Uterus (tissue), 2 donors: ENCODE measurements around the gene PSMB1.

Source experiments
- POLR2A ChIP-seq, 2 donors: fragments of 450-650 bp; IDR thresholded peaks; one replicate each; pipeline ENCODE4 v1.6.1; 2016; ENCODE audit warnings: antibody characterized with exemption in 2 of 2, mild to moderate bottlenecking in 1 of 2, moderate library complexity in 1 of 2
- TF ChIP-seq, protein P1 (sequence below), 4 experiments: fragments of 200-600 bp in 2 of 4; fragments of 450-650 bp in 2 of 4; sonication (generic) in 2 of 4; IDR thresholded peaks; one replicate each; pipeline ENCODE4 v1.5.1; 2016 to 2019; ENCODE audit warnings: antibody characterized with exemption in 4 of 4, mild to moderate bottlenecking in 2 of 4, moderate library complexity in 1 of 4

DNA sequence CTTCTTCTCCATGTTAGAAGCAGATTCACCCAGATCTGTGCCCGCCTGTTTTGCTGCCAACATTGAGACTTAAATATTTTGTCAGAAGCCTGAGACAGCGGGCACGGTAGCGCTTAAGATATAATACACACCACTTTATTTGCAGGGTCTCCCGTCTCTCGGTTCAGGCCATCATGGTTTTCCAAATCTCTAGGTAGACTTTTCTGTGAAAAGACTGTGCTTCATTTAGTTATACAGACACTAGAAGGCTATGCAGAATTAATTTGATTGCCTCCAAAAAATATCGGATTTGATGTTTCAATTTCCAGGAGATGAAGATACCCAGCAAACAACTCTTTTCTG, 1.7 kb upstream of the PSMB1 start:
- TF ChIP-seq, protein P1, sequence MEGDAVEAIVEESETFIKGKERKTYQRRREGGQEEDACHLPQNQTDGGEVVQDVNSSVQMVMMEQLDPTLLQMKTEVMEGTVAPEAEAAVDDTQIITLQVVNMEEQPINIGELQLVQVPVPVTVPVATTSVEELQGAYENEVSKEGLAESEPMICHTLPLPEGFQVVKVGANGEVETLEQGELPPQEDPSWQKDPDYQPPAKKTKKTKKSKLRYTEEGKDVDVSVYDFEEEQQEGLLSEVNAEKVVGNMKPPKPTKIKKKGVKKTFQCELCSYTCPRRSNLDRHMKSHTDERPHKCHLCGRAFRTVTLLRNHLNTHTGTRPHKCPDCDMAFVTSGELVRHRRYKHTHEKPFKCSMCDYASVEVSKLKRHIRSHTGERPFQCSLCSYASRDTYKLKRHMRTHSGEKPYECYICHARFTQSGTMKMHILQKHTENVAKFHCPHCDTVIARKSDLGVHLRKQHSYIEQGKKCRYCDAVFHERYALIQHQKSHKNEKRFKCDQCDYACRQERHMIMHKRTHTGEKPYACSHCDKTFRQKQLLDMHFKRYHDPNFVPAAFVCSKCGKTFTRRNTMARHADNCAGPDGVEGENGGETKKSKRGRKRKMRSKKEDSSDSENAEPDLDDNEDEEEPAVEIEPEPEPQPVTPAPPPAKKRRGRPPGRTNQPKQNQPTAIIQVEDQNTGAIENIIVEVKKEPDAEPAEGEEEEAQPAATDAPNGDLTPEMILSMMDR (IDR thresholded peaks at IDR 0.05): no peak
- TF ChIP-seq POLR2A (IDR thresholded peaks at IDR 0.05): no peak
